ENCODE data around the gene INAFM2. TPM values are rescaled to one million over a fixed set of nuclear protein-coding genes. Genes with fewer than 3 reads are reported as not detected.

Gene INAFM2
- total and polyA plus RNA-seq, 12 donors = 19.8 to 63.9 (median 40.9) TPM

- peak overlapping the region in 9 of 10 donors; percentile 79 to 99 (median 83) for H3K27ac ChIP-seq
- DNase-seq = no peak
- ATAC-seq = no peak
- peaks cover 0 to 29% (median 0%) of the 10 kb centered on the region in 9 donors for H3K36me3 ChIP-seq
- H3K4me1 ChIP-seq = peaks cover 41 to 100% (median 81%) of the 10 kb centered on the region in 9 donors
- H3K9me3 ChIP-seq = no peaks in the 10 kb centered on the region
- no peak for TF ChIP-seq CTCF (IDR thresholded peaks at IDR 0.05)
- H3K4me3 ChIP-seq = peak overlapping the region in 1 of 10 donors; percentile 5
- no peaks in the 10 kb centered on the region for H3K27me3 ChIP-seq
- 62 to 77% methylated on average over 3 of the region's 3 CpGs for WGBS, 2 donors
- intact Hi-C loops (cut with DNase I) = no loop called here
Measured at GRCh38 chr15:40334541-40334940, 11.0 kb downstream of the INAFM2 start.

DNA sequence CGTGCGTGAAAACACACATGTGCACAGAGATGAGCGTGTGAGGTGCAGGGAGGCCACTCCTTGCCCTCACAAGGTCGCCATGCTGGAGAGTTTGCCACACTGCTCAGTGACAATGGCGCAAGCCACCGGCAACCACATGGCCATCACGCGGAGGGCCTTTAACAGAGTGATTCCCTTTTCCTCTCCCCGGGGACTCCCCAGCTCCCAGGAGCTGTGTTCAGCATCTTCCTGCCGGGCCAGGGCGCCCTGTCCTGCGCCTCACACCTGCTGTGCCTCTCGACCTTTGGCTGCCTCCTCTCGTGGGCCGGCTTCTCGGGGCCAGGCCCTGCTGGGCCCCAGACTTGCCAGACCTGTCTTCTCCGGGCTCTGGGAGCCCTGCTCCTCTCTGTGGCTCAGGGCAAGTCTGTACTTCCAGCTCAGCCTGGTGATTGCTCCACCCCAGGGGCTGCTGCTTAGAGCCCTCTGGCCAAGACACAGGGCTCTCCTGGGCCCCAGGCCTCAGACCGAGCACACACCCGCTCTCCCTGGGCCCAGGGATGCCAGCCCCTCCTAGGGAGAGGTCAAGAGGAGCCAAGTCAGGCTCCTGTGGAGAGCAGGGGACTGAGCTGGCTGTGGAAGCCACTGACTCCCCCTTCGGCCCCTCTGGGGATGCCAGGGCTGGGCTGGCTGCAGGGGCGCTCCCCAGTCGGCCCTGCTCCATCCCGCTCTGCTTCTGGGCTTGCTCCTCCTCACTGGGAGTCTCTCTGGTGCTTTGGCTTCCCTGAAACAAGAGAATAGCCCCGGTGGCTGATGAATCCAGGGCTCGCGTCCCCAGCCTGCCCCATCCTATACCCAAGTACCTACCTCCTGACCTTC lies 11.7 kb downstream of the INAFM2 start:
- intact Hi-C loops (cut with DNase I) = no loop called here
- Histone ChIP-seq H3K4me1 (peaks cover 47 to 100% (median 82%) of the 10 kb centered on the region in 9 donors), H3K9me3 (no peaks in the 10 kb centered on the region), H3K4me3 (no peak overlapping the region), H3K27me3 (no peaks in the 10 kb centered on the region), H3K36me3 (peaks cover 0 to 29% (median 0%) of the 10 kb centered on the region in 9 donors), H3K27ac (peak overlapping the region in 9 of 10 donors; percentile 79 to 99 (median 83))
- no peak for ATAC-seq
- TF ChIP-seq CTCF (IDR thresholded peaks at IDR 0.05) = no peak
- 83 to 85% methylated on average over 26 of the region's 26 CpGs for WGBS, 2 donors
- DNase-seq = no peak

GRCh38 chr15:40335938-40336743 lies 12.6 kb downstream of the INAFM2 start:
- peaks cover 0 to 29% (median 0%) of the 10 kb centered on the region in 9 donors for H3K36me3 ChIP-seq
- intact Hi-C loops (cut with DNase I) = no loop called here
- no peaks in the 10 kb centered on the region for H3K27me3 ChIP-seq
- H3K9me3 ChIP-seq = no peaks in the 10 kb centered on the region
- H3K27ac ChIP-seq = peak overlapping the region in 9 of 10 donors; percentile 31 to 99 (median 91)
- H3K4me3 ChIP-seq = no peak overlapping the region
- 81 to 82% methylated on average over 13 of the region's 13 CpGs for WGBS, 2 donors
- DNase-seq (no peak), ATAC-seq (no peak)
- no peak for TF ChIP-seq CTCF (IDR thresholded peaks at IDR 0.05)
- H3K4me1 ChIP-seq = peaks cover 57 to 100% (median 82%) of the 10 kb centered on the region in 9 donors

DNA sequence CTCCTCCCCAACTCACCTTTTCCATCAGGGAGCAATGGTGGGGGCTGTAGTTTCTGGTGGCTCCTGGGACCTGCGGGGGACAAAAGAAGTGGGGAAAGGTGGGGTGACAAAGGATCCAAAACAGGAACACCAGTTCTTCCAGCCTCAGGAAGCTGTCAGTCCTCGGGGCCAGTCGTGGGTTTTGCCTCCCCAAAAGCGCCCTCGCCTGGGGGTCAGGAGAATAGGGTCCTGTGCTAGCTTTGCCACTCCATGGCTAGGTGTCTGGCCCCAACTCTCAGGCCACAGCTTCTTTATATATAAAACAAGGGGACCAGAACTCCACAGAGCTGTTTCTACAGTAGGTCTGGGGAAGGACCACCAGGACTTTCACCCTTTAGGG lies 13.2 kb downstream of the INAFM2 start:
- WGBS, 2 donors = 55 to 73% methylated on average over 5 of the region's 5 CpGs
- ATAC-seq = no peak
- intact Hi-C loops (cut with DNase I) = no loop called here

More for the DNA sequence above, 13.2 kb downstream of the INAFM2 start:
- peak in 4 of 9 donors; percentile 14 to 33 (median 20) for TF ChIP-seq CTCF (IDR thresholded peaks at IDR 0.05)
- Histone ChIP-seq H3K27me3 (no peaks in the 10 kb centered on the region), H3K27ac (peak overlapping the region in 9 of 10 donors; percentile 2 to 99 (median 98)), H3K9me3 (no peaks in the 10 kb centered on the region), H3K4me1 (peaks cover 62 to 100% (median 85%) of the 10 kb centered on the region in 9 donors), H3K4me3 (no peak overlapping the region), H3K36me3 (peaks cover 0 to 29% (median 0%) of the 10 kb centered on the region in 9 donors)
- DNase-seq = no peak

Data from heart right ventricle (tissue), 16 donors.